PFSK-1 (cell line): Measurements from ENCODE around the gene RNF41.

Experiments used
- FOXP2 ChIP-seq: optimal IDR thresholded peaks from 2 replicates; pipeline ENCODE3; 2011; ENCODE audit warnings: borderline replicate concordance, control low read depth, inconsistent platforms; ENCODE audit not compliant: insufficient read depth; ENCODE audit errors: extremely low read length, extremely low read depth
- POLR2AphosphoS5 ChIP-seq: IDR thresholded peaks from 2 replicates; pipeline ENCODE4 v1.6.1; 2012; ENCODE audit warnings: low read depth, mild to moderate bottlenecking, control low read depth, low read length, moderate library complexity
- REST ChIP-seq, 2 experiments: IDR thresholded peaks; 2 replicates each; pipeline versions ENCODE4 v1.6.1 to v1.8.0; 2011 to 2012; ENCODE audit warnings: low read depth in 2 of 2, low read length in 2 of 2, control low read depth in 1 of 2, inconsistent platforms in 1 of 2, mild to moderate bottlenecking in 1 of 2, moderate library complexity in 1 of 2; ENCODE audit not compliant: insufficient read depth in 1 of 2
- SIN3A ChIP-seq: IDR thresholded peaks from 2 replicates; pipeline ENCODE4 v1.6.1; 2012; ENCODE audit warnings: mild to moderate bottlenecking, low read length, moderate library complexity, borderline replicate concordance; ENCODE audit not compliant: insufficient read depth
- TAF1 ChIP-seq: IDR thresholded peaks from 2 replicates; pipeline ENCODE4 v1.6.1; 2012; ENCODE audit warnings: low read length, control low read depth, borderline replicate concordance; ENCODE audit not compliant: insufficient read depth

Gene RNF41

DNA sequence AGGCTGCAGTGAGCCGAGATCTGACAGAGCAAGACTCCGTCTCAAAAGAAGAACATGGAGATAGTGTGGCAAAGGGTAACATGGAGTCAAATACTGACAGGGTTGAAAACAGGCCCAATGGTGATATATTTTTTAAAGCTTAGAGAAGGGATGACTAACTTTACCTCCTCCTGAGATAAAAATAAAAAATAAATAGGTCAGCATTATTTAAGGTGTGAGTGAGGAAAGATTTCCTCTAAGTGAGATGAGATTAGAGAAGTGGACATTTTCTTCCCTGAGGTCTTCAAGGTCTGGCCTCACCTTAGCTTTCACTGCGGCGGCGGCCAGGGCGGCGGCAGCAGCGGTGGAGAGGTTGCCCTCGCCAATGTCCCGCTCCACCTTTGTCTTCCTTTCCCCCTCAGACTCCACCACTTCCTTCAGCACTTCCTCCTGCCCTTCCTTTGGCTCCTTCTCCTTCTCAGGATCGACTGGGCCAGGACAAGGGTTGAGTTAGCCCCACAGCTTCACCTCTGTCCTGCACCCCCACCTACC is 52.4 kb downstream of the RNF41 start:
- TF ChIP-seq TAF1: no peak
- no peak for TF ChIP-seq FOXP2
- no peak for TF ChIP-seq REST (IDR thresholded peaks at IDR 0.05; ENCODE audit: insufficient read depth in 1 of 2, low read depth in 2 of 2, low read length in 2 of 2)

GRCh38 chr12:56165369-56165768 is 56.4 kb downstream of the RNF41 start:
- TF ChIP-seq REST (IDR thresholded peaks at IDR 0.05; ENCODE audit: insufficient read depth in 1 of 2, low read depth in 2 of 2, low read length in 2 of 2): no peak
- TF ChIP-seq POLR2AphosphoS5: 0 out of 2 replicates have a peak, but pooled peaks have one; percentile 30

- no peak for TF ChIP-seq POLR2AphosphoS5
- TF ChIP-seq SIN3A: no peak
- no peak for TF ChIP-seq TAF1
- no peak for TF ChIP-seq FOXP2
- TF ChIP-seq REST (IDR thresholded peaks at IDR 0.05; ENCODE audit: insufficient read depth in 1 of 2, low read depth in 2 of 2, low read length in 2 of 2): no peak
Measured at GRCh38 chr12:56164345-56164729, 57.4 kb downstream of the RNF41 start.

GRCh38 chr12:56163533-56164344 is 58.0 kb downstream of the RNF41 start:
- no peak for TF ChIP-seq TAF1
- TF ChIP-seq REST (IDR thresholded peaks at IDR 0.05; ENCODE audit: insufficient read depth in 1 of 2, low read depth in 2 of 2, low read length in 2 of 2): no peak
- no peak; the same call in 1 of the 2 replicates for TF ChIP-seq POLR2AphosphoS5
- TF ChIP-seq FOXP2: no peak
- no peak for TF ChIP-seq SIN3A

DNA sequence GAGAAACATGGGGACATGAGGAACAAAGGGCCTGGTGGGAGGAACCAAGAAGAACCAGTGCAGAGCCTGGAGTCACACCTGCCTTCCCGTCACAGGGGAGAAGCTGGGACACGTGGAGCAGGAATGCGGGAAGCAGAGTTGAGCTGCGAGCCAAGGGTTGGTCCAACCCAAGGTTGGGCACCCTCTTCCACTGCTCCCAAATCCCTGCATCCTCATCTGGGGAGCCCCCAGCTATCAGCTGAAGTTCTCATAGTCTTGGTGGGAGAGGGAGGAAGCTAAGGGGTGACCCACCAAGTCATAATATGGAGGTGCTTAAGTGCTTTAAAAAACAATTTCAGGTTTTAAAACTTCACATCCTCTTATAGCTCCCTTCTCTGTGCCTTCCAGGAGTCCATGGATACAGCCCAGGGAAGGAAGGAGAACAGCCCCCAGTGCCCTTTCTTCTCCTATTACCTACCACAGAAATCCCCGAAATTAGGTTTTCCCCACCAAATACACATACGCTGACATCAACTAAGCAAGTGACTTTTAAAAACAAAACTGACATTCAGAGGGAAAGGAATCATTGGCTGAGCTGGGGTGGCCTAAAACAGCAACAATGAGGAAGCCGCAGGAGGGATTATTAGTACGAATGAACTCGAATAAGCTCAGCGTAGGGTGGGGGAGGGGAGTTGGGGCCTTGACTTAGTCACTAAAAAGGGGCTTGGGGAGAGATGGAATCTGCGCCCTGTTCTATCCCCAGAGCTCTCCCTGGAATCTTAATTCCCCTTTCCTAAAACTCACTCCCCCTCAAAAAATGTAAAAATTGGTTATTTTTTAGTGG is 59.0 kb downstream of the RNF41 start:
- TF ChIP-seq FOXP2 (no peak), REST (IDR thresholded peaks at IDR 0.05; ENCODE audit: insufficient read depth in 1 of 2, low read depth in 2 of 2, low read length in 2 of 2) (no peak), TAF1 (no peak), SIN3A (no peak), POLR2AphosphoS5 (peak; percentile 45; the same call in 1 of the 2 replicates)
